ENCODE results near the gene CD40.

CD40 gene

DNA sequence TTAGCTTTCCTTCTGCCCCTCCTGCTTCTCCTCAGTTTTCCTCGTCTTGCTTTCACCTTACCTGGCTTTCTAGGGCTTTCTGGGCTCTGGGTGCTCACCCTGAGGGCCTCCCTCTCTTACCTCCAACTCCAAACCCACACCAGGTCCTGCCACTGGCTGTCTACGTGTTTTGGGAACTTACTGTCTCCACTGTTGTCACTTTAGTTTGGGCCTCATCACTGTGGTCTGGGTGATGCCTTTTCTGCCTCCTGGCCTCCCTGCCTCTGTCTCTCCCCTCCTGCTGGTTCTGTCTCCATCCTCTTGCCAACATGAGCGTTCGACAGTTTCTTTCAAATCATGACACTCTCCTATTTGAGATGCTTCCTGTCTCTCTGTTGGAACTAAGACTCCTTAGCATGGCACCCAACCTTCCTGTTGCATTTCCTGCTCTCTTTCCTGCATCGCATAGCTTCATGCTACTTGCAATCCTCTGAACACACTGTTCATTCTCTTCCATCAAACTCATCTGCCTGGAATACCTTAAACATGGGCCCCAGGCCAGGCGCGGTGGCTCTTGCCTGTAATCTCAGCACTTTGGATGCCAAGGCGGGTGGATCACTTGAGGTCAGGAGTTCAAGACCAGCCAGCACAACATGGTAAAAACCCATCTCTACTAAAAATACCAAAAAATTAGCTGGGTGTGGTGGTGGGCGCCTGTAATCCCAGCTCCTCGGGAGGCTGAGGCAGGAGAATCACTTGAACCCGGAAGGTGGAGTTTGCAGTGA is 5.5 kb downstream of the CD40 start:
- DNase-seq = no peak

GRCh38 chr20:46126440-46127056 is 8.4 kb downstream of the CD40 start:
- DNase-seq = no peak

GRCh38 chr20:46127396-46128010 is 9.4 kb downstream of the CD40 start:
- DNase-seq = no peak

DNA sequence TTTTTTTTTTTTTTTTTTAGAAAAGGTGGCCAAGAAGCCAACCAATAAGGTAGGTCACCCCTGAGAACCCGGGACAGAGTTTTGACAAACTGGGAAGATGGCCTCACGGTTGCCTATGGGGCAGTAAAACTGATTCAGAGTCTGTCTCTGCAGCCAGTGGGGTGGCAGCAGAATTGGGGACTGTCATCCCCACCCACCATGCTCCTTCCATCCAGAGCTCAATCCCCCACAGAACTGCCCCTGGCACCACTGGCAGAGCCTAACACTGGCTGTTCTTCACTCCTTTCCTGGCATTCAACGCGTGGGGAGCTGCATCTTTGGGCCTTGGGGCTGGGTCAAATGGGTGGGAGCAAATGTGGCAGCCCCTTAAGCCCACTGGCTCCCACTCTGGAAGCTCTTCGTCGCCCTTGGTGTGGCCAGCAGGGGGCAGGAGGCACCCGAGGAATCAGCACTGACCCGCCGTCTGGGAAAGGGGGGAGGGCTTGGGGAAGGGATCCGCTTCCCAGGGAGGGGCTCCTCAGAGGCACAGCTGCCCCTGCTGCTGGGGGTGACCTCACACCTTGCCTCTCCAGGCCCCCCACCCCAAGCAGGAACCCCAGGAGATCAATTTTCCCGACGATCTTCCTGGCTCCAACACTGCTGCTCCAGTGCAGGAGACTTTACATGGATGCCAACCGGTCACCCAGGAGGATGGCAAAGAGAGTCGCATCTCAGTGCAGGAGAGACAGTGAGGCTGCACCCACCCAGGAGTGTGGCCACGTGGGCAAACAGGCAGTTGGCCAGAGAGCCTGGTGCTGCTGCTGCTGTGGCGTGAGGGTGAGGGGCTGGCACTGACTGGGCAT is 10.4 kb downstream of the CD40 start:
- no peak for DNase-seq

DNA sequence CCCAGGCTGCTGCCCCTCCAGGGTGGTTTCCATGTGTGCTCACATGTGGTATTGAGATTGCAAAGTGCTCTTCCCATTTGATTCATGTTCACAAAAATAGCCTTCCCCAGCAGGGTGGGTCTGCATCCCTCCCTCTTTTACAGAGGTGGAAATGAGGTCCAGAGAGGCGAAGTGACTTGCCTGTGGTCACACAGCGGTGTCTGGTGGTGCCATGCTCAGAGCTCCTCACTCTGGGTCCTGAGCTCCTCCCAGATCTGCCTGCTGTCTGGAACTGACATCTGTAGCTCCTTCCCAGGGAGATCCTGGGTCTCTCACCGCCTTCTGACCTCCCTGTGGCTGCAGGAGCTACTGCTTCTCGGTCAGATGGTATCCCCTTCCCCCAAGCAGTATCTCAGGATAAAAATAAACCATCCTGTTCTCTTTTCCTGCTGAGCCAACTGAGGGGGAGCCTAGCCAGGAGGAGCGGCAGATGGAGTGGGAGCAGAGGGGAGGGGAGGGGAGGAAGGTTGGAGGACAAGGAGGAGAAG is 11.9 kb downstream of the CD40 start:
- no peak for DNase-seq

DNA sequence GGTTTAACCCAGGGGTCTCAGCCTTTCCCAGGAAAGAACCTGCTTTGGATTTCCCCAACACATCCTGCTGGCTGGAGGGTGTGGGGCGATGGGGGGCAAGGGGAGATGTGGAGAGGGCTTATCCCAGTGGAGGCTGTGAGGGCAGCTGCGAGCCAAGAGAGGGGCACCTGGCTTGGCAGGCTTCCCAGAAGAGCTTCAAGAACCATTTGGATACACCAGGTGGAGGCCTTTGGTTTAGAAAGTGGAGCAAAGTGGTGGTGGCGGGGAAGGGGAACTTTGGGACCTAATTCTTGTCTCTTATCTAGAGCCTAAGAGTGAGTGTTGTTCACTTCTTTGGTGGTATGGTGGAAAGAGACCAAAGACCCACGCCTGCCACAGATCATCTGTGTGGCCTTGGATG is 12.4 kb downstream of the CD40 start:
- no peak for DNase-seq

- no peak for DNase-seq
Observed at GRCh38 chr20:46131396-46131795, 13.3 kb downstream of the CD40 start.

GRCh38 chr20:46132705-46133120 is 14.6 kb downstream of the CD40 start:
- peak; percentile 23 for DNase-seq

DNA sequence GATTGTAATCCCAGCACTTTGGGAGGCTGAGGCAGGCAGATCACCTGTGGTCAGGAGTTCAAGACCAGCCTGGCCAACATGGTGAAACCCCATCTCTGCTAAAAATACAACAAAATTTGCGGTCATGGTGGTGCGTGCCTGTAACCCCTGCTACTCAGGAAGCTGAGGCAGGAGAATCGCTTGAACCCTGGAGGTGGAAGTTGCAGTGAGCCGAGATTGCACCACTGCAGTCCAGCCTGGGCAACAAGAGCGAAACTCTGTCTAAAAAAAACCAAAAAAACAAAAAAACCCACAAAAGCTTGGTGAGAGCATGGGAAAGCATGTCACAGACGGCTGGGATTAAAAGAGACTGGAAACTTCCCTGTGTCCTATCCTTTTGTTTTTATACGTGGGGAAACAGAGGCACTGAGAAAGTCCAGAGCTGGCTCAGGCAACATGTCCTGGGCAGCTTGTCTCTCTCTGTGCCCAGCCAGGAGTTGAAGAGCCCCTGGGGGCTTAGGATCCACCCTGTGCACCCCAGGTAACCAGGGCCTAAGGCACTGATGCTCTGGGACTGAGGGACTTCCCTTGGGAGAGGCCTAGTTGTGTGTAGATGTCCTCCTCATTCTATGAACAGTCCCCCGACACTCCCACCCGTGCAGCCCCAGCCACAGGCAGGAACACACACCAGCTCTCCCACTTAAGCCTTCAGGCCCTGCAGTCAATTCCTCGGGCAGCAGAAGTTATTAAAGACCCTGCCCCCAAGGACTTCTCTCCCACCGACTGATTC is 16.0 kb downstream of the CD40 start:
- no peak for DNase-seq

GRCh38 chr20:46134716-46135115 is 16.6 kb downstream of the CD40 start:
- no peak for DNase-seq

GRCh38 chr20:46135856-46136633 is 17.9 kb downstream of the CD40 start:
- no peak for DNase-seq

GRCh38 chr20:46137816-46138215 is 19.7 kb downstream of the CD40 start:
- no peak for DNase-seq

DNA sequence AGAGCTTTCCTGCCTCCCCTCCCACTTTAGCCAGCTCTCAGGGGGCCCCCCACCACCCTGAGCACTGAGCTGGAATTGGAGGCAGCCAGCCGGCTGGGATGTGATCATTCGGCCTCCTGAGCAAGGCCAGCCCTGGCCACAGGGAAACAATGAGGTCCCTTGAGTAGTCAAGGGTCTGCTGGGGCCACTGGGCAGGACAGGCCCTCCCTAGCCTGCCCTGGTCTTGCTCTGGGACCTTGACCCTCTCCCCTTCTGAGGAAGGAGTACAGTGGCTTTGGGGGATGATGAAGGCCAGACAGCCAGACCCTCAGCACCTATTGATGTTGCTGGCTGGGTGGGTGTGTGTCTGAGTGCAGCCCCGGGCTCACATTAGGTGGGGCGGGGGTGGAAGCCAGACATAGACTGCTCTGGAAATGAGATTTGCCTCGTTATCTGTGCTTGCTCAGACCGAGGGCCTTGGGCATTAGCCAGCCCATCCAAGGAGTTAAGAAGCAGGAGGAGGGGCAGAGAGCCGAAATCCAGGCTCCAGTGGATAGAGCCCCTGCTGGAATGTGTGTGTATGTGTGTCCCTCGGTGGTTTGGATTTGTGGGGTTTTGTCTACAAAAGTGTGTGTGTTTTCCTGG is 21.3 kb downstream of the CD40 start:
- no peak for DNase-seq

DNA sequence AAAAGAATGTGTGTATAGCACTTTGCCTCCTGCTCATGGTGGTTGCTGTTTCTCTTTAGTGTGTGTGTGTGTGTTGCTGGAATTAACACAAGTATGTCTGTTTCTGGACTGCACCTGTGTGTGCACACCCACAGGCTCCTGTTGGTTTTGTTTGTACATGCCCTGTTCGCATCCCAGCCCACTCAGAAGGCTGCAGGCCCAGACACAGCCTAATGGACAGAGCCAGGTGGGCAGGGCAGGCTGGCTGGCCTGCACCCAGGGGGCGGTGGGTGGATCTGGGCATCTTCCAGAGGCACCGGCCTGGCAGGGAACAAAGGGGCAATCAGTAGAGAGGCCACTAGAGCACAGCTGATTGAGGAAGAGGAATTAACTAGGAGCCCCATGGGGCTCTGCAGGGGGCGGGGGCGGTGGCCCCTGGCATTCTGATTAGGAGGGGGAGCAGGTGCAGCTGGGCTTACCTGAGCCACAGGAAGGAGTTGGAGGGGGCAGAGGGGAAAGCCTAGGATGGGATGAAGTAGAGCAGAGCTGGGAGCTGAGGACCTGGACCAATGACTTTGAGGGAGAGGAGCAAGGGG is 21.9 kb downstream of the CD40 start:
- DNase-seq = no peak

DNA sequence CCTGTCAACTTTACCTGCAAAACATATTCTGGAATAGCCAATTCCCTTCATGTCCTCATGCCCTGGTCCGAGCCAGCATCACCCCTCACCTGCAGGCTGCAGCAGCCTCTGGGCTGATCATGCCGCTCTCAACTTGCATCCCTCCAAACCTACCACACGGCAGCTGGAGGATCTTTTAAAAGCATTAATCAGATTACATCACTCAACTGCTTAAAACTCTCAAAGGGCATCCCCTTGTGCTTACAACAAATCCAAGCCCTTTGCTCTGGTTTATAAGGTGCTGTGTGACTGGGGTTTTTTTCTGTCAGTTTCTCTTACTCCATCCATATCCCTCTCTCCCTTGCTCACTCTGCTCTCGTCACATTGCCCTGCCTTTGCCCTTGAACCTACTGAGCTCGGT is 24.0 kb downstream of the CD40 start:
- DNase-seq = no peak

DNA sequence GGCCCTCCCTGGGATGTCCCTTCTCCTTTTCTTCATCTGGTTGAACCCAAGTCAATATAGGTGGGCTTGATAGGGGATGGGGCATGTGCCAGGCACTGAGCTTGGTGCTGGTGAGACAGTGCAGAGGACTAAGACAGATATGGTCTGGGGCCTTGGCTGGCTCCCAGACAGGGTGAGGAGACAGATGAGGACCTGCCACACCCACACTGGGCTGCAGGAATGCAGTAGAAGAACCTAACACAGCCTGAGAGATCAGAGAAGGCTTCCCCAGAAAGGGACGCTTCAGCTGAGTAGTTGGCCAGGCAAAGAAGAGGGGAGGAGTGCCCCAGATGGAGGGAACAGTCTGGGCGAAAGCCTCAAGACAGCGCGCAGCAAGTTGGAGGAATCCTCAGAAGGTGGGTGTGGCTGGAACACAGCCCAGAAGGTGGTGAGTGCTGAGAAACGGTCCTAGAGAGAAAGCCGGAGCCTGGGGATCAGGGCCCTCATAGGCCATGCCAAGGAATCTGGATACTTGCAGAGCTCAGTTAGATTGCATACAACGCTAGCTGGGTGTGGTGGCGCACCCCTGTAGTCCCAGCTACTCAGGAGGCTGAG is 26.4 kb downstream of the CD40 start:
- no peak for DNase-seq

GRCh38 chr20:46145713-46146112 is 27.6 kb downstream of the CD40 start:
- DNase-seq = no peak

DNA sequence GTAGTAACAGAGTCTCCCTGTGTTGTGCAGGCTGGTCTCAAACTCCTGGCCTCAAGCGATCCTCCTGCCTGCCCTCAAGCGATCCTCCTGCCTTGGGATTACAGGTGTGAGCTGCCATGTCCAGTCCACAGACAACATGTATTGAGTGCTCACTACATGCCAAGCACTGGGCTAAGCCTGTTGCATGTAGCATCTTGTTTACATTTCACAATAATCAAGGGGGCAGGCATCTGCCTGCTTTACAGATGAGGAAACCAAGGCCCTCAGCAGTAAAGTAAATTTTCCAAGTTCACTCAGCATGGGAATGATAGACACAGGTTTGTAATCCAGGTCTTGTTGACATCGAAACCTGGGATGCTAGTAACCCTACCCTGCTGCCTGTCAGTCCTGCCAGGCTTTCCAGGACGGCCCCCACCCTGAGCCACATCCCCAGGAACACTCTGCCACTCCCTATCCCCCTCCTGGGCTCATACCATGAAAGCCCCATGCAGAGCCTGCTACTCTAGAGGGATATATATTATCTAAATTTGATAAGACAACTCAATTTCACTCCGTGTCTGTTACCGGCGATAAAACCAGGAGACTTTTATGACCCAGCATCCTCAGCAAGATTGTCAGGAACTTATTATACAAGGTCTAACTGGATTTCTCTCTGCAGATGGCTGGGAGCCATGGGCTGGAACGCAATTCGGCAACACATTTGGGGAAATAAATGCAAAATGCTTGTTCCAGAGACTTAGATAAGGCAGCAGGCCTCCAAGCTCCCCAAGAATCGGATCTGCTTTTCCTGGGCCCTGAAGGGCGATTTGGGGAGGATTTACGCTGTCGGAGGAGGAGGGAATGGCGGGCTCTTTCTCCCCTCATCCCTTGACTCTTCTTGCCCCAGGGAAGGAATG is 30.4 kb downstream of the CD40 start:
- DNase-seq = no peak

- DNase-seq = no peak
Observed at GRCh38 chr20:46150943-46151342, 32.8 kb downstream of the CD40 start.
